OCI-LY7 (cell line): ENCODE measurements around the gene RHOXF2. TPM values are rescaled to one million over a fixed set of nuclear protein-coding genes. Genes with fewer than 3 reads are reported as not detected.

Experiments used
- BruUV-seq: library from RNA; stranded (reverse); fragments of 400-500 nt; replicated peaks from 2 replicates; lab custom pipeline; 2021; lab: Mats Ljungman, UMichigan
- CTCF ChIA-PET: fragments of 300-600 bp; sonication (Branson Sonifier 250); formaldehyde crosslinking; loops from one replicate; lab custom pipeline; 2022; ENCODE audit warnings: antibody characterized with exemption; ENCODE audit not compliant: unreplicated experiment; lab: Charles Lee
- POLR2A ChIA-PET: fragments of 300-600 bp; sonication (Branson Sonifier 250); formaldehyde crosslinking; loops from one replicate; lab custom pipeline; 2022; ENCODE audit warnings: antibody characterized with exemption; lab: Charles Lee
- DNase-seq: peaks from one replicate; pipeline ENCODE4 v3.0.0-alpha.2; 2015; ENCODE audit warnings: low spot score
- H2AFZ ChIP-seq: fragments of 200-600 bp; sonication (generic), shearing (Covaris generic); 2 replicates; pipeline ENCODE4 v1.6.1; 2014; ENCODE audit warnings: mild to moderate bottlenecking, antibody characterized with exemption, low read length, moderate library complexity
- H3K27ac ChIP-seq: fragments of 200-600 bp; sonication (generic); 2 replicates; pipeline ENCODE4 v1.5.1; 2014; ENCODE audit warnings: mixed run types, low read depth, mild to moderate bottlenecking, moderate library complexity, low read length, inconsistent platforms; ENCODE audit not compliant: poor library complexity, severe bottlenecking
- H3K36me3 ChIP-seq: fragments of 200-600 bp; sonication (generic); 2 replicates; pipeline ENCODE4 v1.6.1; 2014; ENCODE audit warnings: mild to moderate bottlenecking, antibody characterized with exemption, low read length, moderate library complexity, mixed read lengths; ENCODE audit not compliant: insufficient read depth
- H3K4me1 ChIP-seq: fragments of 200-600 bp; sonication (generic); 2 replicates; pipeline ENCODE4 v1.5.1; 2014; ENCODE audit warnings: mild to moderate bottlenecking, low read length; ENCODE audit not compliant: insufficient read depth, poor library complexity, severe bottlenecking
- H3K4me2 ChIP-seq: fragments of 200-600 bp; sonication (generic); 2 replicates; pipeline ENCODE4 v1.6.1; 2014; ENCODE audit warnings: mild to moderate bottlenecking, low read length
- H3K4me3 ChIP-seq: fragments of 200-600 bp; sonication (generic); 2 replicates; pipeline ENCODE4 v1.5.1; 2014; ENCODE audit warnings: mild to moderate bottlenecking, low read depth, low read length; ENCODE audit not compliant: poor library complexity, severe bottlenecking
- H3K79me2 ChIP-seq: fragments of 200-600 bp; sonication (generic); 2 replicates; pipeline ENCODE4 v1.6.1; 2016; ENCODE audit warnings: low read depth, mild to moderate bottlenecking, low read length, moderate library complexity, mixed read lengths; ENCODE audit not compliant: insufficient read depth
- H3K9me2 ChIP-seq: fragments of 200-600 bp; sonication (generic); 2 replicates; pipeline ENCODE4 v1.6.1; 2016; ENCODE audit warnings: mild to moderate bottlenecking, low read length, mixed read lengths; ENCODE audit not compliant: insufficient read depth
- H3K9me3 ChIP-seq: fragments of 200-600 bp; sonication (generic); 2 replicates; pipeline ENCODE4 v1.6.1; 2014; ENCODE audit warnings: mild to moderate bottlenecking, mixed run types, low read length, mixed read lengths
- H4K20me1 ChIP-seq: fragments of 200-600 bp; sonication (generic); 2 replicates; pipeline ENCODE4 v1.6.1; 2014; ENCODE audit warnings: mild to moderate bottlenecking, antibody characterized with exemption, low read length, moderate library complexity, mixed read lengths; ENCODE audit not compliant: insufficient read depth
- EZH2phosphoT487 ChIP-seq: fragments of 200-600 bp; sonication (generic); IDR thresholded peaks from 2 replicates; pipeline ENCODE4 v1.6.1; 2018; ENCODE audit warnings: low read depth, borderline replicate concordance, mild to moderate bottlenecking, mixed run types, antibody characterized with exemption, low read length, moderate library complexity, mixed read lengths
- intact Hi-C: fragments of 100-400 bp; cut with micrococcal nuclease; formaldehyde crosslinking; loops from one replicate; pipeline ENCODE4 v1.10.0; 2022; ENCODE audit not compliant: unreplicated experiment
- total RNA-seq, 2 experiments: library from RNA; depleted of rRNA in 1 of 2; stranded (reverse); fragments of >200 nt in 1 of 2; shearing (Covaris generic) in 1 of 2; gene quantifications; 2 replicates each; pipeline ENCODE4 v1.2.3, GENCODE V29; 2014 to 2022
- TF ChIP-seq, protein P1 (sequence below): fragments of 200-600 bp; sonication (generic); conservative IDR thresholded peaks from 2 replicates; pipeline ENCODE4 v1.5.1; 2014; ENCODE audit warnings: mild to moderate bottlenecking, antibody characterized with exemption, low read length, moderate library complexity, mixed read lengths

RHOXF2 gene
- total RNA-seq, 2 experiments from 2014 or later = not detected

DNA sequence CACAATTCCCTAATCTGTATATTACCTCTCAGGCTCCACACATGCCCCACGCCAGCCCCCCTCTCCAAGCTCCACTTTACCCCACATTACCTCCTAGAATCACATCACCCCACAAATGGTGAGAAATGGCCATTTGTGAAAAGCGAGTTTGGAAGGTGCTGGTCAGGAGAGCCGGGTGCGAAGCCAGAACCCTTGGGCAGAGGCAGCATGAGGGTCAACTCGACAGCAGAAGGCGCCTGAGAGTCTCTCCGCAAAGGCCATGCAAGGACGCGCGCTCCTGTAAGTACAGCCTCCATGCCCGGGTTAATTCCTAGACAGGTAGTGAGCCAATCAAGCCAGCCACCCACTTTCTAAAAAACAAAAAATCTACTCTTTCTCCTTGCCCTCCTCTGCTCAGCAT, 42.4 kb downstream of the RHOXF2 start:
- Histone ChIP-seq H3K4me1 (no peaks in the 10 kb centered on the region), H3K9me2 (no peaks in the 10 kb centered on the region), H2AFZ (no peak overlapping the region), H3K79me2 (no peaks in the 10 kb centered on the region), H4K20me1 (no peaks in the 10 kb centered on the region), H3K27ac (no peak overlapping the region), H3K36me3 (no peaks in the 10 kb centered on the region), H3K4me2 (no peak overlapping the region), H3K9me3 (no peaks in the 10 kb centered on the region), H3K4me3 (no peak overlapping the region)
- intact Hi-C loops = no loop called here
- TF ChIP-seq EZH2phosphoT487 = no peak
- TF ChIP-seq, protein P1, sequence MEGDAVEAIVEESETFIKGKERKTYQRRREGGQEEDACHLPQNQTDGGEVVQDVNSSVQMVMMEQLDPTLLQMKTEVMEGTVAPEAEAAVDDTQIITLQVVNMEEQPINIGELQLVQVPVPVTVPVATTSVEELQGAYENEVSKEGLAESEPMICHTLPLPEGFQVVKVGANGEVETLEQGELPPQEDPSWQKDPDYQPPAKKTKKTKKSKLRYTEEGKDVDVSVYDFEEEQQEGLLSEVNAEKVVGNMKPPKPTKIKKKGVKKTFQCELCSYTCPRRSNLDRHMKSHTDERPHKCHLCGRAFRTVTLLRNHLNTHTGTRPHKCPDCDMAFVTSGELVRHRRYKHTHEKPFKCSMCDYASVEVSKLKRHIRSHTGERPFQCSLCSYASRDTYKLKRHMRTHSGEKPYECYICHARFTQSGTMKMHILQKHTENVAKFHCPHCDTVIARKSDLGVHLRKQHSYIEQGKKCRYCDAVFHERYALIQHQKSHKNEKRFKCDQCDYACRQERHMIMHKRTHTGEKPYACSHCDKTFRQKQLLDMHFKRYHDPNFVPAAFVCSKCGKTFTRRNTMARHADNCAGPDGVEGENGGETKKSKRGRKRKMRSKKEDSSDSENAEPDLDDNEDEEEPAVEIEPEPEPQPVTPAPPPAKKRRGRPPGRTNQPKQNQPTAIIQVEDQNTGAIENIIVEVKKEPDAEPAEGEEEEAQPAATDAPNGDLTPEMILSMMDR = no peak
- BruUV-seq = no TSS peak
- POLR2A ChIA-PET = no interaction called here
- DNase-seq = no peak
- CTCF ChIA-PET = no interaction called here

DNA sequence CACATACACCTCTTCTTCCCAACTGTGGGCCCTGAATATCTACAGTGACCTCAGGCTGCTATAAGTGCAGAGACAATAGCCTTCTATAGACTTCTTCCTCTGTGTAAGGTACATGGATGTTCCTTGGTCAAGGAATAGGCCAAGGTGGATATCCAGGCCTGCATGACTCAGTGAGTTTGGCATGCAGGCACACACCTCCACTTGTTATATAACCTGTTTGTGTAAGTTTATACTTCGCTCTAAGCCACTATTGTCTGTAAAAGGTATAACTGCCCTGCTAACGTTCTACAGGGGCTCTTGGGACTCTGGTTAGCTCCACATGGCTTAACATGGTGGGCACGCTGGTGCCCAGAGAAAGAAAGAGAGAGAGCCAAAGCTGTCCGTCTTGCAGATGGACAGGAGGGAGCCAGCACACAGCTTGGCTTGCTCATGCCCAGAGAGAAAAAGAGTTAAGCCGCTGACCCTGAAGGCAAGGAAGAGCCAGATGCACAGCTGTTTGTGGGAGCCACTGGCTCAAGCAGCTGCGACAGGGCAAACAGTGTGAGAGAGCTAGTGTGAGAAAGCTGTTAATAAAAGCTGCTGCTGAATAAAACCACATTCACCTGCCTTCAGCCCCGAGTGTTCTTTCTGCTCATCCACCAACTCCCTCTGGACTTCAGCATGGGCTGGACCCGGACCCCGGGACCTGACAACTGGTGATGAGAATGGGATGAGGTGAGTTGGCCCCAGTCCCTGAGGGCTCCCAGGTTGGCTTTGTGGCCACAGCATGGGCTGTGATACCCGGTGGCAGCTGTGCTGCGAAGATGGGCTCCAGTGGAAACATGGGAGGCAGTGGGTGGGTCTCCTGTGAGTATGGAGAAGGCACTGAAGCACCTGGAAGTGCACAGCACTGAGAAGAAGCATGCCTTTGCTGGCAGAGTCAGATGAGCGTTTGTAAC, 47.7 kb downstream of the RHOXF2 start:
- Histone ChIP-seq H3K4me3 (no peak overlapping the region), H2AFZ (no peak overlapping the region), H3K9me2 (no peaks in the 10 kb centered on the region), H3K4me1 (no peaks in the 10 kb centered on the region), H3K27ac (no peak overlapping the region), H3K36me3 (no peaks in the 10 kb centered on the region), H3K9me3 (no peaks in the 10 kb centered on the region), H3K79me2 (no peaks in the 10 kb centered on the region), H4K20me1 (no peaks in the 10 kb centered on the region), H3K4me2 (no peak overlapping the region)
- DNase-seq = no peak
- intact Hi-C loops = no loop called here
- TF ChIP-seq, protein P1 = no peak
- no peak for TF ChIP-seq EZH2phosphoT487
- no TSS peak for BruUV-seq
- ChIA-PET POLR2A (interaction anchor here (0.5 kb wide), 1 partner anchor 95 kb away, joined by 7 read pairs; no protein-coding TSS in a partner anchor), CTCF (interaction anchor here (0.6 kb wide), 1 partner anchor 225 kb away, joined by 3 read pairs; no protein-coding TSS in a partner anchor)

DNA sequence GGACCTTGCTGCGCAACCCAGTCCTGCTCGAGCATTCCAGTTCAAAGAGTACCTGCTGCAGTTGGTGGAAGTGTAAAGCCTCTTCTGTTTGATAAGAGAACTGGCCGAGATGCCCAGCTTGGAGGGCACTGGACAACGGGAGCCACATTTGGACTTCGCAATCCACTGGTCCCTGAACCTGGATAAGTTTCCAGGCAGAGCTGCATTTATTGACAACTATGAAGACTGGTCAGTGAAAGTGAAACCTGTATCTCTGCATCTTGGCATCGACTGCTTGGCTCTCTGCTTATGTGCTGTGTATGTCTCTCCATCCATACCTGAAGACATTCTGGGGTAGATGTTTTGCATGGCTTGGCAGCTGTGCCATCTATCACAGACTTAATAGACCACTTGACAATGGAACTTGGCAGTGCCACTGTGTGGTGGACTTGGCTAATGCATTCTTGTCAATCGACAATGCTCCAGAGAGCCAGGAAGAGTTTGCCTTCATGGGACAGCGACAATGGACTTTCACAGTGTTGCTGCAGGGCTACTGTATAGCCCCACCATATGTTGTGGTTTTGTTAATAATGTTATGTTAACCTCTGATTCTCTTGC, 48.7 kb downstream of the RHOXF2 start:
- intact Hi-C loops = no loop called here

More for the DNA sequence above, 48.7 kb downstream of the RHOXF2 start:
- Histone ChIP-seq H3K27ac (no peak overlapping the region), H3K79me2 (no peaks in the 10 kb centered on the region), H3K36me3 (no peaks in the 10 kb centered on the region), H3K9me3 (no peaks in the 10 kb centered on the region), H3K9me2 (no peaks in the 10 kb centered on the region), H3K4me1 (no peaks in the 10 kb centered on the region), H2AFZ (no peak overlapping the region), H4K20me1 (no peaks in the 10 kb centered on the region), H3K4me3 (no peak overlapping the region), H3K4me2 (no peak overlapping the region)
- ChIA-PET POLR2A (no interaction called here), CTCF (no interaction called here)
- TF ChIP-seq, protein P1 = no peak
- no peak for TF ChIP-seq EZH2phosphoT487
- no peak for DNase-seq
- BruUV-seq = no TSS peak
